Measurements from ENCODE around the gene ZNF260.
A peak's percentile ranks its signal among the peaks of the same experiment; 100 is the strongest.

Gene ZNF260

GRCh38 chr19:36489118-36489919 is 38.8 kb downstream of the ZNF260 start, which contains the start of gene ZNF566:
TSS of gene ZNF566 (minus strand) at chr19:36489561. CDS start at chr19:36476557, 13,004 bp downstream.
- peak; percentile 100 for DNase-seq

- DNase-seq = peak; percentile 75 to 82
Measured at GRCh38 chr19:36488846-36489117, 39.3 kb downstream of the ZNF260 start.

DNA sequence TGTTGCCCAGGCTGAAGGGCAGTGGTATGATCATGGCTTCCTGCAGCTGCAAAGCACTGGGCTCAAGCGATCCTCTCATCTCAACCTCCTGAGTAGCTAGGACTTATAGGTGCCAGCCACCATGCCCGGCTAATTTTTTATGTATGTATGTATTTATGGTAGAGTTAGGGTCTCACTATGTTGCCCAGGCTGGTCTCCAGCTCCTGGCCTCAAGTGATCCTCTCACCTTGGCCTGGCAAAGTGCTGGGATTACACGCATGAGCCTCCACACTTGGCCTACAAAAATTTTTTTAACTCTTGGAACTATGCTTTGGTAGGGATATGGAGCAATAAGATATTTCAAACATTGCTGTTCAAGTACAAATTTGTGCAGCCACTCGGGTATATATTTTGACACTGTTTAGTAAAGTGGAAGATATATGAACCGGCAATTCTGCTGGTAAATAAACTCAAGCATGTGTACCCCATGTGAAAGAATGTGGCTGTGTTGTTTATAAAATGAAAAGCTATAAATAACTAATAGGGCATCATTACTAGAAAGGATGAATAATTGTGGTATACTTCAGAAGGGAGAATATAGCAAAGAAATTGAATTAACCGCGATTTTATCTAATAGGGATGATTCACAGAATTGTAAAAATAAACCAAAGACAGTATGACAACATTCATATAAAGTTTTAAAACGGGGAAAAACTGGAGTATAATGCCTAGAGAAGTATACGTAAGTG is 39.8 kb downstream of the ZNF260 start:
- no peak for DNase-seq

DNA sequence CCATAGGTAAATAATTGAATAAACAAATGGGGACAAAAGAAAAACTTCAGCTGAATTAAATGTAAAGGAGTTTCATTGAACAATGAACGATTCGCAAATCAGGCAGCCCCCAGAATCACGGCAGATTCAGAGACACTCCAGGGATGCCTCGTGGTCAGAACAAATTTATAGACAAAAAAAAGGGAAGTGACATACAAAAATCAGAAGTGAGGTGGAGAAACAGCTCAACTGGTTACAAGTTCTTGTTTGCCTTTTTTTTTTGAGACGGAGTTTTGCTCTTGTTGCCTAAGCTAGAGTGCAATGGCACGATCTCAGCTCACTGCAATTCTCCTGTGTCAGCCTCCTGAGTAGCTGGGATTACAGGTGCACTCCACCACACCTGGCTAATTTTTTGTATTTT is 44.4 kb downstream of the ZNF260 start:
- DNase-seq = no peak

- DNase-seq = peak; percentile 39 to 56
Measured at GRCh38 chr19:36482876-36483275, 45.2 kb downstream of the ZNF260 start.

Measured in NCI-H526 (cell line).